Prostate gland (tissue), 2 donors: Measurements from ENCODE around the gene MCCC1. TPM values are rescaled to one million over a fixed set of nuclear protein-coding genes. Genes with fewer than 3 reads are reported as not detected.

Source experiments
- DNase-seq: peaks from one replicate; pipeline ENCODE4 v3.0.0-alpha.2; 2019; ENCODE audit warnings: low spot score
- H3K27ac ChIP-seq, 2 donors: fragments of 200-600 bp; sonication (generic); 2 replicates each; pipeline ENCODE4 v1.5.1; 2017 to 2019
- H3K27me3 ChIP-seq: fragments of 200-600 bp; sonication (generic); replicated peaks from 2 replicates; pipeline ENCODE4 v1.5.1; 2019; ENCODE audit not compliant: insufficient read depth
- H3K36me3 ChIP-seq, 2 donors: fragments of 200-600 bp; sonication (generic); 1 replicate in 1 of 2; 2 replicates in 1 of 2; pipeline versions ENCODE4 v1.5.1 to v1.8.1; 2017 to 2019
- H3K4me1 ChIP-seq: fragments of 200-600 bp; sonication (generic); replicated peaks from 2 replicates; pipeline ENCODE4 v1.5.1; 2019
- H3K4me3 ChIP-seq, 2 donors: fragments of 200-600 bp; sonication (generic); 2 replicates each; pipeline ENCODE4 v1.5.1; 2017 to 2019
- H3K9me3 ChIP-seq: fragments of 200-600 bp; sonication (generic); 2 replicates; pipeline ENCODE4 v1.5.1; 2017
- CTCF ChIP-seq, 4 experiments: fragments of 200-600 bp in 2 of 4; fragments of 450-650 bp in 2 of 4; sonication (generic) in 2 of 4; IDR thresholded peaks; 1 replicate in 3 of 4; 2 replicates in 1 of 4; pipeline ENCODE4 v1.5.1; 2016 to 2019; ENCODE audit warnings: antibody characterized with exemption in 4 of 4, mild to moderate bottlenecking in 2 of 4, moderate library complexity in 2 of 4
- POLR2A ChIP-seq: fragments of 450-650 bp; IDR thresholded peaks from one replicate; pipeline ENCODE4 v1.6.1; 2016; ENCODE audit warnings: antibody characterized with exemption, mild to moderate bottlenecking
- POLR2AphosphoS5 ChIP-seq: sonication (generic); formaldehyde crosslinking; IDR thresholded peaks from one replicate; pipeline ENCODE4 v1.6.1; 2017; ENCODE audit warnings: antibody characterized with exemption
- WGBS: methylation state at CpG from one replicate; pipeline ENCODE4 v1.1.5; 2018; 5-methylcytosine and 5-hydroxymethylcytosine counted together
- intact Hi-C: fragments of 100-400 bp; cut with DNase I; formaldehyde crosslinking; loops from one replicate; pipeline ENCODE4 v1.14.2; 2022
- total RNA-seq, 2 donors: library from RNA; depleted of rRNA; stranded (reverse); fragments of >200 nt; gene quantifications; one replicate each; pipeline ENCODE4 v1.1.0, GENCODE V29; 2016

MCCC1 gene
- total RNA-seq, 2 donors from 2014 or later, result 37.5 to 54.6 TPM

- WGBS, result 45% methylated on average over 4 of the region's 4 CpGs
- no peak for TF ChIP-seq POLR2A
- TF ChIP-seq POLR2AphosphoS5, result peak; percentile 73
- intact Hi-C loops, result loop anchor here (5.0 to 10.0 kb wide), 3 partner anchors 110 to 190 kb away; partner anchors contain the start of gene DCUN1D1
- no peaks in the 10 kb centered on the region for H3K9me3 ChIP-seq
- H3K4me1 ChIP-seq, result no peaks in the 10 kb centered on the region
- H3K36me3 ChIP-seq, result no peaks in the 10 kb centered on the region
- DNase-seq, result peak; percentile 47
- no peaks in the 10 kb centered on the region for H3K27me3 ChIP-seq
- no peak overlapping the region for H3K4me3 ChIP-seq
- peak overlapping the region; percentile 52 to 59 for H3K27ac ChIP-seq
These were observed 4.6 kb downstream of the MCCC1 start for GRCh38 chr3:183094711-183095110.

GRCh38 chr3:183092256-183092655 is 7.0 kb downstream of the MCCC1 start:
- no peak for DNase-seq
- intact Hi-C loops, result loop anchor here (10.0 kb wide), 2 partner anchors 107 to 187 kb away; partner anchors contain the start of gene DCUN1D1
- Histone ChIP-seq H3K9me3 (no peaks in the 10 kb centered on the region), H3K27ac (no peak overlapping the region), H3K4me3 (no peak overlapping the region), H3K27me3 (no peaks in the 10 kb centered on the region), H3K4me1 (no peaks in the 10 kb centered on the region), H3K36me3 (no peaks in the 10 kb centered on the region)
- 96% methylated on average over 8 of the region's 8 CpGs for WGBS
- TF ChIP-seq POLR2AphosphoS5 (no peak), CTCF (IDR thresholded peaks at IDR 0.05) (no peak), POLR2A (no peak)

GRCh38 chr3:183087184-183087583 is 12.1 kb downstream of the MCCC1 start:
- no peak for DNase-seq
- TF ChIP-seq POLR2A (no peak), CTCF (IDR thresholded peaks at IDR 0.05) (no peak), POLR2AphosphoS5 (no peak)
- WGBS, result 87% methylated on average over 2 of the region's 2 CpGs
- no peaks in the 10 kb centered on the region for H3K27me3 ChIP-seq
- no peak overlapping the region for H3K4me3 ChIP-seq
- intact Hi-C loops, result no loop called here
- H3K9me3 ChIP-seq, result no peaks in the 10 kb centered on the region
- no peaks in the 10 kb centered on the region for H3K4me1 ChIP-seq
- no peaks in the 10 kb centered on the region for H3K36me3 ChIP-seq
- no peak overlapping the region for H3K27ac ChIP-seq

GRCh38 chr3:183085634-183086390 is 13.5 kb downstream of the MCCC1 start:
- no peaks in the 10 kb centered on the region for H3K36me3 ChIP-seq
- no peaks in the 10 kb centered on the region for H3K9me3 ChIP-seq
- intact Hi-C loops, result no loop called here
- no peak for DNase-seq
- H3K4me1 ChIP-seq, result peaks cover 7% of the 10 kb centered on the region
- TF ChIP-seq POLR2A (no peak), POLR2AphosphoS5 (no peak), CTCF (IDR thresholded peaks at IDR 0.05) (peak in 1 of 4 experiments; percentile 19)
- no peaks in the 10 kb centered on the region for H3K27me3 ChIP-seq
- H3K4me3 ChIP-seq, result no peak overlapping the region
- 77% methylated on average over 9 of the region's 9 CpGs for WGBS
- no peak overlapping the region for H3K27ac ChIP-seq

- intact Hi-C loops, result no loop called here
- H3K4me1 ChIP-seq, result peaks cover 7% of the 10 kb centered on the region
- no peaks in the 10 kb centered on the region for H3K27me3 ChIP-seq
- no peak overlapping the region for H3K4me3 ChIP-seq
- DNase-seq, result no peak
- 85% methylated on average over 9 of the region's 9 CpGs for WGBS
- no peaks in the 10 kb centered on the region for H3K36me3 ChIP-seq
- no peak overlapping the region for H3K27ac ChIP-seq
- no peaks in the 10 kb centered on the region for H3K9me3 ChIP-seq
- TF ChIP-seq POLR2A (no peak), POLR2AphosphoS5 (no peak), CTCF (IDR thresholded peaks at IDR 0.05) (no peak)
These were observed 16.9 kb downstream of the MCCC1 start for GRCh38 chr3:183082355-183082915.
